Activated T-cell treated with anti-CD3 and anti-CD28 coated beads, Interleukin-2, amount 50 U/mL, for 24 hours (primary cell): ENCODE results near the gene CRYBB1.

Experiments used
- DNase-seq: peaks from one replicate; pipeline ENCODE4 v3.0.0-alpha.2; 2020
- H3K27ac Mint-ChIP-seq: 2 replicates; pipeline ENCODE4 v1.8.0; 2020; ENCODE audit warnings: mild to moderate bottlenecking, mixed read lengths
- H3K27me3 Mint-ChIP-seq: 2 replicates; pipeline ENCODE4 v1.8.0; 2020; ENCODE audit warnings: mixed read lengths
- H3K36me3 Mint-ChIP-seq: 2 replicates; pipeline ENCODE4 v1.8.0; 2020; ENCODE audit warnings: low read depth, mixed read lengths
- H3K4me1 Mint-ChIP-seq: 2 replicates; pipeline ENCODE4 v1.8.0; 2020; ENCODE audit warnings: low read depth, mixed read lengths
- H3K4me3 Mint-ChIP-seq: 2 replicates; pipeline ENCODE4 v1.8.0; 2020; ENCODE audit warnings: mild to moderate bottlenecking, moderate library complexity, mixed read lengths
- H3K9me3 Mint-ChIP-seq: 2 replicates; pipeline ENCODE4 v1.8.0; 2020; ENCODE audit warnings: mixed read lengths

The CRYBB1 gene

DNA sequence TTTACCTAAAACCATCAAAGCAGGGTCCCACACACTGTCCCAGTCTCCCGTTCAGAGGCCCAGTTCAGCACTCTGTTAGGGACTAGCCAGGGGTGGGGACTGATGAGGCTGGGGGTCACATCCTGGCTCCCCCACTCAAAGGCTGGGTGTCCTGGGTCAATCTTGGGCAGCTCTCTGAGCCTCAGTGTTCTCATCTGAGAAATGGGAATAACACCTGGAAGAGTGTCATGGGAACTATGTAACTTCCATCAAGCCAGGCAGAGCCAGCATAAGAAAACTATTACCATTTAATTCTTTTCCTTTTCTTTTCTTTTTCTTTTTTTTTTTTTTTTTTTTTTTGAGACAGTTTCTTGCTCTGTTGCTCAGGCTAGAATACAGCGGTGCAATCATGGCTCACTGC is 66.3 kb downstream of the CRYBB1 start:
- Mint-ChIP-seq H3K27me3 (no peaks in the 10 kb centered on the region), H3K9me3 (no peaks in the 10 kb centered on the region), H3K4me3 (no peak overlapping the region), H3K4me1 (peaks cover 41% of the 10 kb centered on the region), H3K36me3 (peaks cover 36% of the 10 kb centered on the region), H3K27ac (peak overlapping the region; percentile 55)
- DNase-seq = no peak

DNA sequence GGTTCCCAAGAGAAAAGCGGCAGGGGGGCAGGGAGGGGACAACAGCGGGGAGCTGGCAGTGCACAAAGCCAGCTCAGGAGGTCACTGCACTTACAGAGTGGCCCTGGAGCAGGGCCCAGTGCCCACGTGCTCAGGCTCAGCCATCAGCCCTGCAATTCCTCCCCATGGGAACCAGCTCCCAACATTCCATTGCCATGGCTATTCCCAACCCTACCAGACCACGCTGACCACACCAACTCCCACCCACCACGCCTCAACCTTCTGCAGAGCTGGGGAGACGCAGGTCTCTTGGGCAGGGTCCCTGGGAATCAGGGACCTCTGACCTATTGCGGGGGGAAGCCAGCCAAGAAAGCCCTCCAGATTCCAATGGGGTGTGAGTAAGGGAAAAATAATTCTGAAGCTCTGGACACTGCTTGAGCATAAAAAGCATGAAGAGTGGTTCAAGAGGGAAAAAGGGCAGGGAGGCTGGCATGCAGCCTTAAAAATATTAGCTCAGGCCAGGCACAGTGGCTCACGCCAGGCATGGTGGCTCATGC is 67.3 kb downstream of the CRYBB1 start:
- H3K4me3 Mint-ChIP-seq = no peak overlapping the region
- H3K27me3 Mint-ChIP-seq = no peaks in the 10 kb centered on the region
- H3K27ac Mint-ChIP-seq = no peak overlapping the region
- H3K4me1 Mint-ChIP-seq = peaks cover 41% of the 10 kb centered on the region
- DNase-seq = no peak
- H3K9me3 Mint-ChIP-seq = no peaks in the 10 kb centered on the region
- peaks cover 33% of the 10 kb centered on the region for H3K36me3 Mint-ChIP-seq

DNA sequence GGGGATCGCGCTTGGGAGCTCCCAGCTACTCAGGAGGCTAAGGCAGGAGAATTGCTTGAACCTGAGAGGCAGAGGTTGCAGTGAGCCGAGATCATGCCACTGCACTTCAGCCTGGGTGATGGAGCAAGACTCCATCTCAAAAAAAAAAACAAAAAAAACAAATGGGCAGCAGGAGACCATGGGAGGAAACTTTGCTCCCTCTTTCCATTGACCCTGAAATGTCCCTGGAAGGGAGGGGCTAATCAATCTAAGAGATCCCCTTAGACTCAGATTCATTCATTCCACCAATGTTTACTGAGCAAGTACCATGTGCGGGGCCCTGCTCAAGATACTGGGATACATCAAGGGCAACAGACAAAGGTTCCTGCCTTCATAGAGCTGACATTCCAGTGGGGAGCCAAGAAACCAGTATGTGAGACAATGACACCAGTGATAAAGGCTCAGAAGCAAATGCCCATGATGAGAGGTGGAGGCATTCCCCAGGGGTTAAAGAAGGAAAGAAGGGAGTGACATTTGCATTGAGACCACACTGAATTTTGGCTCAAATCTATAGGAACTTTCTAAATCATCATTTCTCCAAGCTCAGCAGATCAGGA is 67.8 kb downstream of the CRYBB1 start:
- Mint-ChIP-seq H3K4me1 (peaks cover 46% of the 10 kb centered on the region), H3K4me3 (no peak overlapping the region), H3K27ac (peak overlapping the region; percentile 3), H3K9me3 (no peaks in the 10 kb centered on the region), H3K36me3 (peaks cover 35% of the 10 kb centered on the region), H3K27me3 (no peaks in the 10 kb centered on the region)
- no peak for DNase-seq
